ENCODE results near the gene PDSS2.
"Not testable (repeated sequence)": the region's sequence is repeated elsewhere in the genome, so short reads cannot be mapped to it uniquely, and the experiment has no call there.

The PDSS2 gene

DNA sequence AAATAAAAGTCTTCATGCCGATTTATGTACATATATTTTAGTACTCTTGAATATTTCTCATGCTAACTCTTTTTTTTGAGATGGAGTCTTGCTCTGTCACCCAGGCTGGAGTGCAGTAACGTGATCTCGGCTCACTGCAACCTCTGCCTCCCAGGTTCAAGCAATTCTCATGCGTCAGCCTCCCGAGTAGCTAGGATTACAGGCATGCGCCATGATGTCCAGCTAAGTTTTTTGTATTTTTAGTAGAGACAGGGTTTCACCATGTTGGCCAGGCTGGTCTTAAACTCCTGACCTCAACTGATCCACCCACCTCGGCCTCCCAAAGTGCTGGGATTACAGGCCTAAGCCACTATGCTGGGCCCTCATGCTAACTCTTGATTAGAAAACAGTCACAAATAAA, 179.4 kb downstream of the PDSS2 start:
- H3K27ac ChIP-seq (ENCODE audit: low read length); H3K9ac ChIP-seq (ENCODE audit: low read depth, low read length); H3K9me3 ChIP-seq (ENCODE audit: insufficient read depth, low read depth, low read length); H3K36me3 ChIP-seq (ENCODE audit: insufficient read depth, low read depth, low read length); H3K27me3 ChIP-seq (ENCODE audit: insufficient read depth, low read length); H3K4me1 ChIP-seq (ENCODE audit: insufficient read depth, low read length); H3K4me3 ChIP-seq (ENCODE audit: low read length): not testable (repeated sequence)

DNA sequence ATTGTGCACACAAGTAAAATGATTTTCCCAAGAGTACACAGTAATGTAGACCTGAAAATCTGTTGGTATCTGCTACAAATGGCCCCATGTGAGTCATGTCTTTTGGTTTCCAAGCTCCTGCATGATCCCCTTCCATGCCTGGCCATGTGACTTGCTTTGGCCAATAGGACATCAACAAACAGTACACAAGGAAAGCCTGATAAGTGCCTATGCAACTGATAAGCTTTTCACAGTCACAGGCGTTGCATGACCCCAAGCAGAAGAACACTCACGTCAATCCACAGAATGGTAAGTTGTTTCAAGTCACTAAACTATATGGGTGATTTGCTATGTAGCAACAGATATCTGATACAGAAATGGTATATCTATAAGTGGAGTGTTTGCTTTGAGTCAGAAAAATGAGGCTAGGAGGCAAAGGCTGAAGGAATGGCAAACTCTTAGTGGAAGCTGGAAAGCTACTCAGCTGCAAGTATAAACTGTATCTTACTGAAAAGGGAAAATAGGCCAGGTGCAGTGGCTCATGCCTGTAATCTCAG, 184.0 kb downstream of the PDSS2 start:
- H3K27ac ChIP-seq (ENCODE audit: low read length) = no peak overlapping the region

DNA sequence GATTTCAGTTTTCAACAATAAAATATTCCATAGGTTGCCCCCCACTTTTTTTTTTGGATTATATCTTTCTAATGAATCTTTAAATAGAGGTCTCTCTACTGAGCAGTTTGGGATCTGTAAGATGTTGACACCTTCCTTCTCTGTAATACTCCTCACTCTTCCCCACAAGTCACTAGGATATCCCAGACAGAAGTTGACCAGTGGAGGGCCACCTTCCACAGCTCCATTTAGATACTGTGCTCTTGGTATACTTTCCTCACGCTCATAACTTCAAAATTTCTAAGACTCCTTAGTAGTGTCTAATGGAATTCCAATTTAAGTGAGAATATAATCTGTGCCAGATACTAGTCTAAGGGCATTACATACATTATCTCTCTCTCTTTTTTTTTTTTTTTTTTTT, 185.1 kb downstream of the PDSS2 start:
- Histone ChIP-seq H3K9ac (ENCODE audit: low read depth, low read length) (no peak overlapping the region), H3K27me3 (ENCODE audit: insufficient read depth, low read length) (no peaks in the 10 kb centered on the region), H3K4me1 (ENCODE audit: insufficient read depth, low read length) (no peaks in the 10 kb centered on the region), H3K9me3 (ENCODE audit: insufficient read depth, low read depth, low read length) (no peaks in the 10 kb centered on the region), H3K4me3 (ENCODE audit: low read length) (no peak overlapping the region), H3K36me3 (ENCODE audit: insufficient read depth, low read depth, low read length) (no peaks in the 10 kb centered on the region), H3K27ac (ENCODE audit: low read length) (no peak overlapping the region)

More for the DNA sequence above, 184.0 kb downstream of the PDSS2 start:
- H3K4me1 ChIP-seq (ENCODE audit: insufficient read depth, low read length) = peaks cover 4% of the 10 kb centered on the region; the same call in 1 of the 2 replicates
- no peaks in the 10 kb centered on the region for H3K36me3 ChIP-seq (ENCODE audit: insufficient read depth, low read depth, low read length)
- H3K9ac ChIP-seq (ENCODE audit: low read depth, low read length) = no peak overlapping the region
- H3K27me3 ChIP-seq (ENCODE audit: insufficient read depth, low read length) = no peaks in the 10 kb centered on the region
- H3K4me3 ChIP-seq (ENCODE audit: low read length) = no peak overlapping the region
- no peaks in the 10 kb centered on the region for H3K9me3 ChIP-seq (ENCODE audit: insufficient read depth, low read depth, low read length)

DNA sequence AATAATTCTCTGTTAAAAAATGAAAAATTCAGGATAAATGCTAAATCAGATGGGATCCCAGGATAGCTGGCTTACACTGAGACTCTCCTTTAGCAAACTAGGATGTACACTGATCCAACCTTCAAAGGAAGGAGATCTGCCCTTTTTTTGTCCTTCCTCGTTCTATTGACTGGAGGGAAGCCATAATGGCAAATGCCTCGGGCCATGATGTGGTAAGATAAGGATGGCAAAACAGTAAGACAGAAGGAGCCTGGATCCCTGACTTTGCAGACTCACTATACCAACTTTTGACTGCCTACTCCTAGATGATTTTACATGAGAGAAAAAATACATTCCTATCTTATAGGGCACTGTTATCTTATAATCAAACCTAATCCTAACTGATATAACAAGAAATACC, 187.1 kb downstream of the PDSS2 start:
- H3K4me3 ChIP-seq (ENCODE audit: low read length) = no peak overlapping the region
- H3K27ac ChIP-seq (ENCODE audit: low read length) = no peak overlapping the region
- H3K9ac ChIP-seq (ENCODE audit: low read depth, low read length) = no peak overlapping the region
- H3K9me3 ChIP-seq (ENCODE audit: insufficient read depth, low read depth, low read length) = no peaks in the 10 kb centered on the region
- no peaks in the 10 kb centered on the region for H3K4me1 ChIP-seq (ENCODE audit: insufficient read depth, low read length)
- H3K36me3 ChIP-seq (ENCODE audit: insufficient read depth, low read depth, low read length) = no peaks in the 10 kb centered on the region
- no peaks in the 10 kb centered on the region for H3K27me3 ChIP-seq (ENCODE audit: insufficient read depth, low read length)

DNA sequence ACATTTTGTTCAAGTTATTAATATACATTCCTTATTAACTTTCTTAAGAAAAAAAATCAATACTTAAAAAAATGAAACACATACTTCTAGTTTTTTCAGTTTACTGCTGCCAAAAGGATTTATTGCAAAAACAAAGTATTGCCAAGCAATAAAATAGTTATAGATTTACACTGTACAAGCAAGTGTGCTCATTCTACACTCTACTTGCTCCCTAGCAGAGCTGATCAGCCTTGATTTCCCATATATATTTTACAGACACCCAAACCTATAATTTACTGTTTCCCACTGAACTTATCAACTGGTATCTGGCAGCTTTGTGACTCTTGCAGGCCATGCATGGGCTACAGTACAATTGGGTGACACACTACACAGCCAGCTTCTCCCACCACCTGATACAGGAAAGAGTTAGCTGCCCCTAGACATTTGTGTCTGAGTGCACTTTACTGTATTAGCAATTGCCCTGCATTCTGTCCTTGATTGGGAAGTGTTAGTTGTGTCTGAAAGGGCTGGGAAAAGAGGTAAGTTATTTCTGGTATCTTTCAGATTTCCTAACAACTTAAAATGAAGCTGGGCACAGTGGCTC, 188.1 kb downstream of the PDSS2 start:
- no peaks in the 10 kb centered on the region for H3K36me3 ChIP-seq (ENCODE audit: insufficient read depth, low read depth, low read length)
- peaks cover 8% of the 10 kb centered on the region; the same call in 1 of the 2 replicates for H3K4me1 ChIP-seq (ENCODE audit: insufficient read depth, low read length)
- no peaks in the 10 kb centered on the region for H3K27me3 ChIP-seq (ENCODE audit: insufficient read depth, low read length)
- no peak overlapping the region for H3K27ac ChIP-seq (ENCODE audit: low read length)
- no peak overlapping the region for H3K9ac ChIP-seq (ENCODE audit: low read depth, low read length)
- H3K9me3 ChIP-seq (ENCODE audit: insufficient read depth, low read depth, low read length) = no peaks in the 10 kb centered on the region
- no peak overlapping the region for H3K4me3 ChIP-seq (ENCODE audit: low read length)

DNA sequence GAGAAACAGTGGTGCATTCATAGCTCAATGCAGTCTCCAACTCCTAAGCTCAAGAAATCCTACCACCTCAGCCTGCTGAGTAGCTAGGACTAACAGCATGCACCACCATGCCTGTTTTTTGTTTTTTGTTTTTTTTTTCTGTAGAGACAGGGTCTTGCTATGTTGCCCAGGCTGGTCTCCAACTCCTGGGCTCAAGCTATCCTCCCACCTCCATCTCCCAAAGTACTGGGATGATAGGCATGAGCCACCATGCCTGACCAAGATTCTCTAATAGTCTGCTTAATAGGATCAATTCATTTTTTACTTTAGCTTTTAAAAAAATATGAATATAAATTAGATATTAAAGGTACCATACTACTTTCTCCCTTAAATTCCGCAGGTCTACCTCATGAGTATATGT, 191.7 kb downstream of the PDSS2 start:
- Histone ChIP-seq H3K27me3 (ENCODE audit: insufficient read depth, low read length) (no peaks in the 10 kb centered on the region), H3K9me3 (ENCODE audit: insufficient read depth, low read depth, low read length) (no peaks in the 10 kb centered on the region), H3K36me3 (ENCODE audit: insufficient read depth, low read depth, low read length) (no peaks in the 10 kb centered on the region), H3K27ac (ENCODE audit: low read length) (no peak overlapping the region), H3K9ac (ENCODE audit: low read depth, low read length) (no peak overlapping the region), H3K4me3 (ENCODE audit: low read length) (no peak overlapping the region), H3K4me1 (ENCODE audit: insufficient read depth, low read length) (peaks cover 13% of the 10 kb centered on the region; the same call in 1 of the 2 replicates)

DNA sequence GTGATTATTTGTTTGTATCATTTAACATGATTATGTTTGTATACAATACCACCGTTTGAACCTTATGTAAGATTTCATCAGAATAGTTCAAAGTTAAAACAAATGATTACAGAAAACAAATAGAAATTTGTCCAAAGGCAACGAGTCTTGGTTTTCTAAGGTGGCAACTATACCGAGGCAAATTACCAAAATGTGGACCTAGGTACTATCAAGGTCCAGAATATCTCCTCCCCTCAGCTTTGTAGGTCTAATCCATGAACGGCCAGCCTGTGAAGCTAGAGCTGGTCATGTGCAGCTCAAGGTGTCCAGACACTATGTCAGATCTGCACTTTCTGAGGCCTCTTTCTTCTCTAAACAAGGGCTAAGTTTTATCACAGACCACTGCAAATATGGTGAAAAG, 192.4 kb downstream of the PDSS2 start:
- peaks cover 13% of the 10 kb centered on the region; the same call in 1 of the 2 replicates for H3K4me1 ChIP-seq (ENCODE audit: insufficient read depth, low read length)
- no peaks in the 10 kb centered on the region for H3K36me3 ChIP-seq (ENCODE audit: insufficient read depth, low read depth, low read length)
- H3K27ac ChIP-seq (ENCODE audit: low read length) = no peak overlapping the region
- H3K9me3 ChIP-seq (ENCODE audit: insufficient read depth, low read depth, low read length) = no peaks in the 10 kb centered on the region
- no peak overlapping the region for H3K4me3 ChIP-seq (ENCODE audit: low read length)
- H3K9ac ChIP-seq (ENCODE audit: low read depth, low read length) = no peak overlapping the region
- H3K27me3 ChIP-seq (ENCODE audit: insufficient read depth, low read length) = no peaks in the 10 kb centered on the region

DNA sequence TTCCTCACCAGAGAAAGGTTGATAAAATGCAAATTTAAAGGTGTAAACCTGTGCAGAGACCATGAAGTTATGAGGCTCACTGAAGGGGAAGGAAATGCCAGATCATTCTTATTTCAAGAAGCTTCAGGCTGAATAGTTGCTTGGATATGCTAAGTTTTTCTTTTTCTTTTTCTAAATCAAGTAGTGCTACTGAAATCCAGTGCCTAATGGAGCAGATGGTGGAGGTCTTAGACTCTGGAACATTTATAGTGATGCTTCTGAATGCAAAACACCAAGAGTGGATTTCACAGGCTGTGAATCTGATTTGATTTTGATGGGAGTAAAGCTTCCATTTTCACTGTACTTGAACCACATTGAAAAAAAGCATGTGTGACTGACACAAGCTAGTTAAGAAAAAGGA, 192.8 kb downstream of the PDSS2 start:
- Histone ChIP-seq H3K27ac (ENCODE audit: low read length) (no peak overlapping the region), H3K9me3 (ENCODE audit: insufficient read depth, low read depth, low read length) (no peaks in the 10 kb centered on the region), H3K27me3 (ENCODE audit: insufficient read depth, low read length) (no peaks in the 10 kb centered on the region), H3K4me3 (ENCODE audit: low read length) (no peak overlapping the region), H3K36me3 (ENCODE audit: insufficient read depth, low read depth, low read length) (no peaks in the 10 kb centered on the region), H3K4me1 (ENCODE audit: insufficient read depth, low read length) (peaks cover 13% of the 10 kb centered on the region; the same call in 1 of the 2 replicates), H3K9ac (ENCODE audit: low read depth, low read length) (no peak overlapping the region)

DNA sequence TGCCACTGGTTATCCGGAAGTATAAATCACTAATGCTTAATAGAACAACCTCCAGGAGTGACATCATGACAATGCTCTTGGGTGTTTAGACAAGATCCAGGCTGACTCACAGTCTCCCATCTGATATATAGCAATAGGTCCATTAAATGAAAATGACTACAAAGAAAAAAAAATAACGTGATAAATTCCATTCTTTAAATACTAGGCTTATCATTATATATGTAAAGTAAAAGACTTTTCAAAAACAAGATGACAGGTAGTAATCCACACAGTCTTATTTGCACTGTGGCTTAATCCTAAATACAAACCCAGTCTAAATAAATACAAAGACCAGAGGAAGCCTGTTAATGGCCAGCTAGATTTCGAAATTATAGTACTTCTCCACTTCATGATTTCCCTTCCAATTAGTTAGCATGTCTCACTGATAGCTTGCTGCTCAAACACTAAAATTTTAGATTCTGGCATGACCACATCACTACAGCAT, 195.0 kb downstream of the PDSS2 start:
- H3K27me3 ChIP-seq (ENCODE audit: insufficient read depth, low read length) = no peaks in the 10 kb centered on the region
- no peaks in the 10 kb centered on the region for H3K36me3 ChIP-seq (ENCODE audit: insufficient read depth, low read depth, low read length)
- H3K4me3 ChIP-seq (ENCODE audit: low read length) = no peak overlapping the region
- no peak overlapping the region for H3K27ac ChIP-seq (ENCODE audit: low read length)
- no peaks in the 10 kb centered on the region for H3K9me3 ChIP-seq (ENCODE audit: insufficient read depth, low read depth, low read length)
- no peak overlapping the region for H3K9ac ChIP-seq (ENCODE audit: low read depth, low read length)
- peaks cover 13% of the 10 kb centered on the region; the same call in 1 of the 2 replicates for H3K4me1 ChIP-seq (ENCODE audit: insufficient read depth, low read length)

DNA sequence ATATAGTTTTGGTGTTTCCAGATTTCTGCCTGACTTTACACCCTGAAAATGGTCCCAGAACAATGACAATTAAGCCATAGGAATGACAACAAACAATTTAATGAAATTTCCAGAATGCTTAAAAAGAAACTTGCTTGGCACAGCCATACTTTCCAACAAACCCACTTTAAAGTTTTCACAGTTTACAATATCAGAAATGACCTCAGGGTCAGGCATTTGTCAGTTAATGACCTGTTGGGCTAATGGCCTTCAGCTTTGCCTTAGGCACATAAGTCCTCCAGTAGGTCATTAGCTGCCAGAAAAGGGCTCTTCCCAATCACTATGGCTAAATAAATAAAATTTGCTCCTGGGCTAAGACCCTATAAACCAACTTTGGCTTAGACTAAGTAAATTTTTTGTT, 199.4 kb downstream of the PDSS2 start:
- H3K9me3 ChIP-seq (ENCODE audit: insufficient read depth, low read depth, low read length) = no peaks in the 10 kb centered on the region
- no peaks in the 10 kb centered on the region for H3K36me3 ChIP-seq (ENCODE audit: insufficient read depth, low read depth, low read length)

DNA sequence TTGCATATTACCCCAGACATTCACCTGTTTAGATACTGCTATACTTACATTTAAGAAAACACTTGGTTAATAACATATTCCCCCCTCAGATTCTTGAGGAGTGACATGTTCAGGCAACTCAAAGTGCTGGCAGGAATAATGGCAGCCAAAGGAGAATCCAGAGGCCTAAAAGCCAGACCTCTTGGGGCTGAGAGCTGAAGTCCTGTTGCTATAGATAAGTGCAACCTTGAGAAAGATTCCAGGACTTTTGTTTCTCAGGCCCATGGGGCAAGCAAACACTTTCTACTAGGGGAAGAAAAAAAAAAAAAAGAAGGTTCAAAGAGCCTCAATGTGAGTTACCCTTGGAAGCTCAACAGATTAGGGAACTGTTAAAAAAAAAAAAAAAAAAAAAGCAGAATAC, 211.2 kb downstream of the PDSS2 start:
- Histone ChIP-seq H3K9ac (ENCODE audit: low read depth, low read length) (no peak overlapping the region), H3K9me3 (ENCODE audit: insufficient read depth, low read depth, low read length) (no peaks in the 10 kb centered on the region), H3K4me3 (ENCODE audit: low read length) (no peak overlapping the region), H3K27me3 (ENCODE audit: insufficient read depth, low read length) (no peaks in the 10 kb centered on the region), H3K27ac (ENCODE audit: low read length) (no peak overlapping the region), H3K4me1 (ENCODE audit: insufficient read depth, low read length) (no peaks in the 10 kb centered on the region), H3K36me3 (ENCODE audit: insufficient read depth, low read depth, low read length) (no peaks in the 10 kb centered on the region)

More for the DNA sequence above, 199.4 kb downstream of the PDSS2 start:
- no peak overlapping the region for H3K4me3 ChIP-seq (ENCODE audit: low read length)
- H3K27me3 ChIP-seq (ENCODE audit: insufficient read depth, low read length) = no peaks in the 10 kb centered on the region
- no peak overlapping the region for H3K27ac ChIP-seq (ENCODE audit: low read length)
- H3K4me1 ChIP-seq (ENCODE audit: insufficient read depth, low read length) = no peaks in the 10 kb centered on the region
- no peak overlapping the region for H3K9ac ChIP-seq (ENCODE audit: low read depth, low read length)

DNA sequence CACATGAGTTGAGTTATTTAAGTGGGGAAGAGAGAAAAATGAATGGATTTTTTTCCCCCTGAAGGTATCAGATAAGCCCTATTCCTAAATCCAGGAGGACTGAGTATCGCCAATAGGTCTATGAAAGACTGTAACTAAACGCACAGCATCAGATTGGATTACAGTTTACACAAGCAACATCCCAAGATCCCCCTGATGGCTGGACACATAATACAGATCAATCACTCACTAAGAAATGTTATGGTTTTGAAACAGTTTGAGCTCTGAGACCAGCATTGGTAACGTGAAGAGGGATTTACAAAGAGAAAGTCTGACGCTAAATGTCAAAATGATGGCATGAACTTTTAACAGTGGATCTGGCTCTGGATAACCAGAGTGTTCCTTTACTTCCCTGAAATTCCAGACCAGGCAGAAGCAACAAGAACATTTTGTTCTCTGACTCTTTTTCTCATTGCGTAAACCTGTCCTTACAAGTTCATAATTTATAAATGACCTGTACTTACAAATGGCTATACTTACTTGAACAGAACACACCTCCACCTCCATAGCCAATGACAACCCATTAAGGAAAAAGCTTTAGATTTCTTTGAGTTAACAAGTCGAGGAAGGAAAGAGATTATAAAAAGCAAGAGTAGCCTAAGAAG, 212.3 kb downstream of the PDSS2 start:
- Histone ChIP-seq H3K27me3 (ENCODE audit: insufficient read depth, low read length) (no peaks in the 10 kb centered on the region), H3K4me3 (ENCODE audit: low read length) (no peak overlapping the region), H3K36me3 (ENCODE audit: insufficient read depth, low read depth, low read length) (no peaks in the 10 kb centered on the region), H3K27ac (ENCODE audit: low read length) (no peak overlapping the region), H3K9me3 (ENCODE audit: insufficient read depth, low read depth, low read length) (no peaks in the 10 kb centered on the region), H3K9ac (ENCODE audit: low read depth, low read length) (no peak overlapping the region), H3K4me1 (ENCODE audit: insufficient read depth, low read length) (no peaks in the 10 kb centered on the region)
